HuH-7.5 (cell line): ENCODE data around the gene MAGI1.

ENCODE experiments used
- DNase-seq: peaks from one replicate; pipeline ENCODE4 v3.0.0; 2011; ENCODE audit warnings: low spot score

MAGI1 gene

DNA sequence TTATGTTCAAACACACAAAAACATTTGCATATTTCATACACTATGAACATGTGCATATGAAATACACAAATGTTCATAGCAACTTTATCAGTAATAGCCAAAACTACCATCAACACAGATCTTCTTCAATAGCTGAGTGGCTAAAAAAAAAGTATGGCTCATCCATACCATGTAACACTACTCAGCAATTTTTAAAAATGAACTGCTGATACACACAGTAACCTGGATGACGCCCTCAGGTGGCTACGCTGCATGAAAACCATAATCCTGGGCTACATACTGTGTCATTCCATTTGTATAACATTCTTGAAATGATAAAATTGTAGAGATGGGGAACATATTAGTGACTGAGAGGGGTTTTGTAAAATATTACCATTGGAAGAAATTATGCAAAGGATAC, 243.6 kb downstream of the MAGI1 start:
- no peak for DNase-seq

DNA sequence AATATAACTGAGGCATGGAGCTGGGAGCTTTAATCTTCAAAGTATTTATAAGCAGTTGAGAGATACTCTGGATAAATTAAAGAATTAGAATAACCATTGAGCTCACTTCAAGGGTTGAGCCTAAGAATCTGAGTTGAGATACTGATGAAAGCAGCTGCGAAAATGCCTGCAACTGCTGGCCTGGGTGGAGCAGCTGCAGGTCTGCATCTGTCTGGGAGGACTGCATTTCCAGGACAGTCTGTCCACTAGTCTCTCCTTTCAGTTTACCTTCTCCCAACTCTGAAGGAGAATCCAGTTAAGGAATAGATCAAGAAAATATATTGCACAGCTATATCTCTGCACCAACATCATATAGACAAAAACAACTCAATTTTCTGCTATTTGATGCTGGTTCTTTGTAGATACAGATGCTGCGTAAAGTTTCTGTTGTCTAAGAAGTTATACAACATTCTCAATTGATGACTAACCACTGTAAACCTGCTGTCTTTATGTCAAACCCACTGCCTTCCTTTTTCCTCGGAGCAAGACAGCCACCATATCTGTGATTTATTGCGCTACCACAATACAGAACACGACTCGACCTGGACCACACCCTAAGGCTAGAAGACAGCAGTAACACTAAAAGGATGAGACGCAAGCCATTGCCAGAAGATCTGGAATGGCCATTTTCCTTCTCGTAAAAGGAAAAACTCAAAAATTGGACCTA, 245.1 kb downstream of the MAGI1 start:
- DNase-seq, result no peak

DNA sequence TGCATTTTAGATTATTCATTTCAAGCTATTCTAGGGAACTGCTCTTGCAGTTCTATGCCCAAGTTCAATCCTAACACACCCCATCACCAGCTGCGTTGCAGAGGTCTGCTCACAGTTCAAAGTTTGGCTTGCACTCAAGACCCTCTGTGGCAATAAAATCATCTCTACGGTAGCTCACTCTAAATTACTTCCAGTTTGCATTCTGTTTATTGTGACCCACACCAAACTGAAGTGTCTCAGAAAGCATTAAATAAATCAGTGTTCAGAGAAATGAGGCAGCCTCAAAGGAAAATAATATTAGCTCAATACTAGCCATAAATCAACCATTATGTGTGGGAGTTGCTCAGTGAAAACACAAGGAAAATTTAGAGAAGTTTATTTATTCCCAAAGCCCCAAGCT, 250.3 kb downstream of the MAGI1 start:
- DNase-seq, result no peak

DNA sequence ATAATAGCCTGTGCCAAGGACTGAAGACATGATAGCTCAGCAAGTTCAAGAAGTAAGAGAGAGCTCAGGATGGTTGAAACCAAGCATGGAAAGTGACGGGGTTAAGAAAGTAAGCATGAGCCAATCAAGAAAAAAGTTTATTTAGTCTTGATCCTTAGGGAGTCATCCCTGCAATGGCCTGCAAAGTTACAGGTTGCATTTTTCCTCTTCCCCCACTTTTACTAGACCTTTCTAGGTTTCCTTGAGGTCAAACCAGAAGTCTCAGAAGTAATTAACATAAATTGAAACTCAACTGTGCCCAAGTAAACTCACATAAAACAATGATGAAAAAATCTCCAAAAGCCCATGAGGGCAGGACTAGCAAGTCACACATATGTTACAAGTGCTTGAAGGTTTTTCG, 250.9 kb downstream of the MAGI1 start:
- DNase-seq, result no peak

DNA sequence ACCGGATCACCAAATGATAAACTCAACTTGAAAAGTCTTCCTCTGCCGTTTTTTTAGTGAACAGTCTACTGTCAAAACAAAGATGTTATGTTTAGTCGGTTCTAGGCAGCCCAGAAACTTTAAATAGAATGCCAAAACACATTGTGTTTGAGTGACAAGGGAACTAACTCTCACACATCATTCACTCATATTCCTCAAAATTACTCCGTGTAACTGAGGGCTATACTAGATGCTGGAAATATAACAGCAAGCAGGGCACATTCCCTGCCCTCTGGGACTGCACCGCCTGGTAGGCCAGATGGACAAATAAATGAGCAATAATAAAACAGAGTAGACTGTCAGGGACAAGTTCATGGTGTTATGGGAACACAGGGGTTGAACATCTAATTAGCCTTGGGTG, 251.4 kb downstream of the MAGI1 start:
- DNase-seq, result no peak

DNA sequence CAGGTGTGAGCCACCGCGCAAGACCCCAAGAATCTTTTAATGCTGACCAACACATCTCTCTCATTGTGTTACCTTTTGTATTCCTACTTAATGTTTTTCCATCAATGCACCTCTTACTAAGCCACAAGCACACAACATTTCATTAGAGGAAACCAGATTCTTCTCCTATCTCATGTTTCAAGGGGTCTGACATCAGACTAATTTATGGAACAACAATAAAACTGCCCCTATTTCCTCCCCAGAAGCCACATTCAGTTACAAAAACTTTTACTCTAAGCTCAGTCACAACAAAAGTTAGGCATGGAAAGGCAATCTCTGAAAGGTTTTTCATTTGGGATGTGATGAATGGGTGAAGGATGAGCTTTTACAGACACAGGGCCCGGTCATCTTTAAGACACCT, 251.8 kb downstream of the MAGI1 start:
- DNase-seq, result no peak

DNA sequence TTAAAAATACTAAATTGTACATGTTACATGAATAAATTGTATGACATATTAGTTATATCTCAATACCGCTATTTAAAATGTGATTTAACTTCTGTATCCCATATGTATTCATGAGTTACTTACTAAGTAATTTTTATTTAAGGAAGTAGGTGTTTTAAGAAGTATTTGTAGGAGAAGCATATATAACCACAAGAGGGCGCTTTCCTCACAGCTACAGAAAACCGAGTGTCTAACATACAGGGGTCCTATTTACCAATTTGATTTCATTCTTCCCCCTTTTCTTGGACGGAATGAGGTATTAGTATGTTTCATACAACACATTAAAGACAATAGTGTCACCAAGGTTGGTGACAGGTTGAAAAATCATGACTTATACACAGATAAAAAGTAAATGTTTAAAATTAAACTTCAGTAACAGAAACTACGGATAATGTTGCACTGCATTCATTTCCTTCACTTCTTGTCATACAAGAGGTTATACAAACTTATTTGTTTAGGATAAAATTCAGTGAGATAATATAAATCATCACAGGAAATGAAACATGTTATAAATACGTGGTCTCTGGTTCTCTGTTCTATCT, 253.6 kb downstream of the MAGI1 start:
- DNase-seq, result no peak

DNA sequence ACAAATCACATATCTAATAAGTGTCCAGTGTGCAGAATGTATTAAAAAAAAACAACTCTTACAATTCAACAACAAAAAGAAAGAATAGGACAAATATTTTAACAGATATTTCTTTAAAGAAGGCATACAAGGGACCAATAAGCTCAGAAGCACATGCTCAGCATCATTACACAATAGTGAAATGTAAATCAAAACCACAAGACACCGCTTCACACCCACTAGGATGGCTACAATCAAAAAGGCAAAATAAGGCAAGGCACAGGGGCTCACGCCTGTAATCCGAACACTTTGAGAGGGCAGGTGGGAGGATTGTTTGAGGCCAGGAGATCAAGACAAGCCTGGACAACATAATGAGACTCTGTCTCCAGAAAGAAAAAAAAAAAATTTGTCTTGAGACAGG, 255.6 kb downstream of the MAGI1 start:
- DNase-seq, result no peak

DNA sequence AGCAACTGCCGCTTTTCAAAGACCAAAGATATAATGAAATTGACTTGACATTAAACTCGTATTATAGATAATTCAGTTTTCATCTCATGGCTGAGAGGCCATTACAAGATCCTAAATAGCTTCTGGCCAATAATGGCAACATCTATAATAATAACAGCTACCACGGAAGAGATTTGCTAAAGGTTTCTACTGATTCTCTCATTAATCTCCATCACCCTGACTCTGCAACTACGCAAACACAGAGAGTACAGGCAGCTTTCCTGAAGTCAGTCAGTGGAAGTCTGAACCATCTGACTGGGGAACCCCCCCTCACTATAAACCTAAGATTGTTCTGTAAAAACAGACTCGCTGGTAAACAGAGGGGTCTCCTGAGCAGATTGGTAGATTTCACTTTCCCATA, 257.1 kb downstream of the MAGI1 start:
- no peak for DNase-seq

DNA sequence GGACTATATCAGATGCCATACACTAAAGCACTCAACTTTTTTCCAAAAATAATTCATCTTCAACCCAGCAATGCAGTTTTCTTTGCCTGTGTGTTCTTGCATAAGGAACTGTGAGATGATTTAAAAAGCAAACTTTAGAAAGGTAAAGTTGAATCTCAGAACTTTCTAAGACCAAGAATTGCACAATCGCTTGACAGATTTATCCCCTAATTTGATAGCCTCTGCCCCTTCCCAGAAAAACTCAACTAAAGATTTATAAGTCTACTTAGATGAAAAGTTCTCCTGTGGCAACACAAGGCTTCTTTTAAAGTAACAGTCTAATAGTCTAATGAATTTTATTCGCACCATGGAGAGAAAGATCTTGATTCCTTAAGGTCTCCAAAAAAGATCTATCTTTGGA, 259.3 kb downstream of the MAGI1 start:
- DNase-seq, result no peak

DNA sequence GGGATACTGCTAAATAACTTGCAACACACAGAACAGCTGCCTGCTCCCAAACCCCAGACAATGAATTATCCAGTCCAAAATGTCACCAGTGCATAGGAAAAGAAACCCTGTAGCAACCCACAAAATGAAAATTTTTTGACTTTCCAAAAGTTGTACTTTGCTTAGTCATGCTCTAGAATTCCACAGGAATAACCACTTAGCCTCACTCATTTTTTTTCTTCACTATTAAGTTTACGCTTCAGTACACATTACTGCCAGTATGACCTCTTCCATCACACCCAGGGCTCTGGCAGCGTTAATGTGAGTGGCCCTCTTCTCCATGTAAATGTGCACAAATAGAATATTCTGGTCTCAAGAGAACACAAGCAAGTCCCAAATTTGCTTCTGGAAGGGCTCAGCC, 259.8 kb downstream of the MAGI1 start:
- no peak for DNase-seq

DNA sequence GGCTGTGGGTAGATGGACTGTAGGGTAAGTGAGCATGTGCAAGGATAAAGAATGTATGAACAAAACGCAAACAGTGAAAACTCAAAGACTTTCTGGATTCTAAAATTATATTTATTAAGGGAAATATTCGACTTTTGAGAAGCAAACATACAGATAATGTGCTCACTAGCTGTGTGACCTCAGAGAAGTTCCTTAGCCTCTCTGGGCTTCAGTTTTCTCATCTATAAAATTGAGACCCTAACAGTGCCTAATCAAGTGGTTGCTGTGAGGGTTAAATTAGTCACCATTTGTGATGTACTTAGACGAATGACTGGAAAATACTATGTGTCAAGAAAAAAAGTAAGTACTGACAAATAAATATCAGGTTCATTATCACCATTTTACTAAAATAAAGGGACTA, 261.7 kb downstream of the MAGI1 start:
- no peak for DNase-seq

DNA sequence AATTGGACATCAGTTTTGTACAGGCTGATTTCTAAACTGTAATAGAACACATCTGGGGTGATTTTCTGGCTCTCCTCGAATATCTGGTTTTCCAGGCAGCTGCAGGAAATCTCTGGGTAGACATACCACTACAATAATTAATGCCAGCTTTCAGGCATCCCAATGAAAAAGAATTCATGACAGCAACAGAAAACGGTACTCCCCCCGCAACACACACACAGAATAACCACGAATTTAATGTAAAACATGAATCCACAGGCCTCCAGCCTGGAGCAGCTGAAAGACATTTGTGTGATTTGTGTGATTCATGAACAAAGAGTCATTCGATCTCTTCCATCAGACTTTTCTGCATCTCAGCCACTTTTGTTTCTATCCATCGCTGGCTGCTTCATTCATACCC, 262.2 kb downstream of the MAGI1 start:
- DNase-seq, result no peak

DNA sequence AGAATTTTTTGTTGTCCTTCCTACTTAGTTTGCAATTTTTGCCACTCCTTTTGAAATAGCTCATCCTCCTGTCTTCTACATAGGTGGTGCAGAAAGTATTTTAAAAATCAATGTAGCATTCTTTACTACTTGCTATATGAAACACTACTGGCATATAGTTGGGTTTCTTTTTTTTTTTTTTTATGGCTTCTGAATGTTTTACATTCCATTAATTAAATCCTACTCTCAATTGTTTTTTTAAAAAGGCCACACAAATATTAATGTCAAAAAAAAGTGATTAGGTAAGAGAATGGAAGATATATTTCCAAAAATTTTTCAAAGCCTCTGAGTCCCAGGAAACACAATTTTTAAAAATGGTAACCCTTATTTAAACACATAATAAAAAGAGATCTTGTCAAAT, 262.6 kb downstream of the MAGI1 start:
- DNase-seq, result no peak

DNA sequence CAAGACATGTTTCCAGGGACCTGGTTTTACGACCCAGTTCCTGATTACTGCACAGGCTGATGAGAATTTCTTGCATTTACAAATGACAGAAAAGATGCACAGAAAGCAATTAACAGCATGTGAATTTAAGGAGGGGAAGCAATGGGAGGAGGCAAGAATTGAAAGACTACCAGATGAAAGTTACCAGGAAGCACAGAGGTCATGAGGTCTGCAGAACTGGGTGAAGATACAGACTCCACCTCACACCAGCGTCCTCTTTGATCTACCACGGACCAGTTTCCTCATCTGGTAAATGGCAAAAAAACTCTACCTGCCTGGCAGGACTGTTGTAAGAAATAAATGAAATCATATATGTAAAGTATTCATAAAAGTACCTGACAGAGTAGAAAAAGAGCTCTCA, 266.0 kb downstream of the MAGI1 start:
- no peak for DNase-seq

DNA sequence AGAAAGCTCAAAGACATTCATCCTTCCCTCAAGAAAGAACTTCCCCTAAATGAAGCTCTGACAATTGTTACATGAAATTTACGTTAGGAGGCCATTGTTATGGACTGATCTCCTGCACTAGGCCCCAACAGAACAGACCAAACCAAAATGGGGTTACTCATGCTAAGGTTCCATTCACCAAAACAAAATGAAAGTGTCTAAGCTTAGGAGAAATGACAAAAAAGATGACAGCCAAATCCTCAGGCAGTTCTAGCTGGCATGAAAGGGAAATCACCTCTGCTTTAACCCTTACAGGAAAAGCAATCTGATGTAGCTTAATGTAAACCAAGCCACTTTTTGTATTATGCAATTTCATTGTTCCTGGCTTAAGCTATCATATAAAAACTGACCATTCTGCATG, 271.2 kb downstream of the MAGI1 start:
- DNase-seq, result no peak

DNA sequence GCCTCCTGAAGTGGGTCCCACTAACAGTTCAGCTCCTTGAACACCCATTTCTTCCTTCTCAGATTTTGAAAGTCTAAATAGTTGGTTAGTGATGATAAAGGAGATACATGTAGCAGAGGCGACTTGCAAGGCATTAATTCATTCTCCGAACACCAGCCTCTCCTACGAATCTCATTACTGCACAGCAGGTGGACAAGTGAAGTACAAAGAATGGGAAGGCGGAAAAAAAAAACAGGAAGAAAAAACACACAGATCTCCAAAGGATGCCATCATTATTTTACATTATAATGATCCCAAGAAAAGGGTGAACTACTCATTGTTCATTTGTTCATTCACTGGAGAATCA, 276.5 kb downstream of the MAGI1 start:
- DNase-seq, result no peak

DNA sequence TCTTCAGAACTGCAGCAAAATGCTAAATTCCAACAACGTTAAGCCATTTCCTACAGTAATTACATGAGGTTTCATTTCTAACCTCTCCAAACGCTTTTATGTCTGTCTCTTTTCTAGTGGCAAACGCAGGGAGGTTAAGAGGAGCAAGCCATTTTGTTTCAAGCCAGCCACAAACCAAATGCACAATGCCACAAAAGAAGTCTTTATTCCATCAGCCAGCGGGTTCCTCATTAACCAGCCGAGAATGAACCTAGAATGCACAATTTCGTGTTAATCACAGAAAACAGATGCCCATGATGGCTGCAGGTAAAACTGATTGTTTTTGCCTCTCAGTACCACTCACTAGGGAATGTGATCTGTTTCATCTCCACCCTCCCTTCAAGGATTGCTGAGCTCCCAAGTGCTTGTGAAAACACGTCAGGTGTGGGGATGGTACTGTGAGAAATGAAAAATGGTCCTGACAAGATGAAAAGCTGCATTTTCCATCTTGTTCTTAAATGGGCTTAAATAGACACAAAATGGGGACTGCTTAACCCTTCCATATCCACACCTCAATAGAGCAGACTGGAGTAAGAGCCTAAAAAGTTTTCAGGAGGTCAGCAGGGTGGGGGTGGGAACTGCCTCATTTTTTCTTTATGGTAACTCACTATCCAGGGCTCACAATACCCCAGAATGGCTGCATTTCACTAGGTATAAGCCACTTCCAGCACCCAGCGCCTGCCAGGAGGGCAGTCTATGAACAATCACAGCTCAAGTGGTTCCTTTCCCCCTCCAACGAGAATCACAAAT, 277.1 kb downstream of the MAGI1 start:
- no peak for DNase-seq

DNA sequence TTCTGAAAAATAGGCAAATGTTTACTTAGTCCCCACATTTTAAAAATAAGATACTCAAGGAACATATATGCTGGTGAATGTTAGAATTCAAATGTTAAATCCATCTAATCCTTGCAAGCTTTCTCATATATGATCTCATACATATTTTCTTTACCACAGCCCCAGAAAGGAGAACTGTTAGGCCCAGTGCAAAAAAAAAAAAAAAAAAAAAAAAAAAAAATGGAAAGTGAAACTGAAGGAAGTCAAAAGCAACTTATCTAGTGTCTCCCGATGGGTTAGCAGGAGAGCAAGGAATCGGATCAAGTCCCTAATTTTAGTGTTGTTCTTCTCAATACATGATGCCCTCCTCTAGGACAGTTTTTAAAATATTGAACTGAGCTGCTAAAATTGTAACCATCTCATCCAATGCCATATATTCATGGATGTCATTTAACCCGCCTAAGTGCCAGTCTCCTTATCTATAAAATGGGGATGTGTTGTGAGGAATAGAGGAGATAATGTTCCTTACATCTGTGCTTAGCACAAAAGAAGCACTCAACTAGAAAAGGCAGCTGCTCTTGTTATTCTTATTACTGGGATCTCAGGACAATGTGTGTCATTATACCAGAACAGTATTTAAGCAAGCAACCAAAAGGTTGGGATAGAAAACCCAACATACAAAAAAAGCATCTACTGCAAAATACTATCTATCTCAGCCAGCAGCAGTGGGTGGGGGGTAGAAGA, 279.7 kb downstream of the MAGI1 start:
- no peak for DNase-seq

DNA sequence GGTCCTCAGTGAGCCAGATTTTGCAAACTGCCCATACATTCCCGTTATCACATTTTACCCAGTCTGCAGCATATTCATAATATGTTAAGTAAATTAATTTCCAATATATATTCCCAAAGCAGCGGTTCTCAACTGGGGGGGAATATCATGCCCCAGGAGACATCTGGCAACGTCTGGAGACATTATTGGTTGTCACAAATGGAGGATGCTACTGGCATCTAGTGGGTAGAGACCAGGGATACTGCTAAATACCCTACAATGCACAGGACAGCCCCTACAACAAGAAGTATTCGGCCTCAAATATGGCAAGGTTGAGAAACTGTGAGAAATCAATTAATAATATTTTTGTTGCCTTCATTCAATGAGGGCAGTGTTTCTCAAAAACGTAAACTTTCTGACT, 280.3 kb downstream of the MAGI1 start:
- DNase-seq, result no peak

DNA sequence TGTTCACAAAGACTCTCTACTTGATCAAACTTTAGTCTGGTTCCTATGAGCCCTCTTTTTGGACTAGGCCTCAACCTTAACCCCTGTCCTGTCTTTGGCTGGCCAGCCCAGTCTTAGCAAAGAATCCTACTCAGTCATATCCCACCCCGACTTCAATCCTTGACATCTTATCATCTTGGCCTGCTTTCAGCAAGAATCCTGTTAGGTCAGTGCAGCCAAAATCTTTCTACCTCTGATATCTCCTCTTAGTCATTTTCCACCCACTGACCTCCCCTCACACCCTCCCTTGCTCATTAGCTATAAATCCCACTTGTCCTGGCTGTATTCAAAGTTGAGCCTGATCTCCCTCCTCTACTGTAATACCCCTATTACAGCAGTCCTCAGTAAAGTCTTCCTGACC, 286.1 kb downstream of the MAGI1 start:
- no peak for DNase-seq

DNA sequence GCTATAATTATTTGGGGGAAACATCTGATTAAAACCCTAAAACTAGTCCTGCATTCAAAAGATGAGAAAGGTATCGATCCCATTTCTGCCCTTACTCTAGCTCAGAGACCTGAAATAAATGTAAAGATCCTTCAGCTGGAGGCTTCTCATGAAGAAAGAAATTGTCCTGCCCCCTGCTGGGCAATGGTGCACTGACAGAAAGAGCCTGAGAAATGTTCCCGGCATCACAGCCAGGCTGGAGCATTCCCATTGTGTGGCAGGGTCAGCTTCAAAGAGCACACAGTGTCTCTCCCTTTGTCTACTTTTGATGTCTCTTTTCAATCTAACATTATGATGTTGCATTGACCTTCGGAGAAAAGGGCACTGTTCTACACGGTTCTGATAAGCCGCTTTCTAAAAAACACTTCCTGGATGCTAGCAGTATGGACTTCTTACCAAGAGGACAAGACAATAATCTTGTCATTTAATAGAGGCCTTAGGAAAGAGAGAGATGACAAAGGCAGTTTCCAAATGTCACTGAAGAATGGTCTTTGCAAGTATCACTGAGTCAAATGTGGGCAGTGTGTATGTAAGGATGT, 287.5 kb downstream of the MAGI1 start:
- no peak for DNase-seq

DNA sequence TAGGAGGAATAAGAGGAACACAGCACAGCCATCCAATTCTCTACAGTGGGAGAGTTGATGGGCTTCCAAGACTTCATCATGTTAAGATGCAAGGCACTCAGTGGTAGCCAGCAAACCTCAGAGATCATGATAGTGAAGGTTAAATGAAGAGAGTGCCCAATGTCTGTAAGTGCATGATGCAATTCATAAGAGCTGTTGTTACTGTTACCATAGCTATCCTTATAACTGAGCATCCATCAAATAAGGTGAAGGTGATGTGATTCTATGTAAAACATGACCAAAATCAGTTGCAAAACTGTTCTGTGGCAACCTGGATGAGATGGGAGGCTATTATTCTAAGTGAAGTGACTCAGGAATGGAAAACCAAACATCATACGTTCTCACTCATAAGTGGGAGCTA, 289.7 kb downstream of the MAGI1 start:
- DNase-seq, result no peak
